ENCODE data around the gene KRT33B.

The KRT33B gene

DNA sequence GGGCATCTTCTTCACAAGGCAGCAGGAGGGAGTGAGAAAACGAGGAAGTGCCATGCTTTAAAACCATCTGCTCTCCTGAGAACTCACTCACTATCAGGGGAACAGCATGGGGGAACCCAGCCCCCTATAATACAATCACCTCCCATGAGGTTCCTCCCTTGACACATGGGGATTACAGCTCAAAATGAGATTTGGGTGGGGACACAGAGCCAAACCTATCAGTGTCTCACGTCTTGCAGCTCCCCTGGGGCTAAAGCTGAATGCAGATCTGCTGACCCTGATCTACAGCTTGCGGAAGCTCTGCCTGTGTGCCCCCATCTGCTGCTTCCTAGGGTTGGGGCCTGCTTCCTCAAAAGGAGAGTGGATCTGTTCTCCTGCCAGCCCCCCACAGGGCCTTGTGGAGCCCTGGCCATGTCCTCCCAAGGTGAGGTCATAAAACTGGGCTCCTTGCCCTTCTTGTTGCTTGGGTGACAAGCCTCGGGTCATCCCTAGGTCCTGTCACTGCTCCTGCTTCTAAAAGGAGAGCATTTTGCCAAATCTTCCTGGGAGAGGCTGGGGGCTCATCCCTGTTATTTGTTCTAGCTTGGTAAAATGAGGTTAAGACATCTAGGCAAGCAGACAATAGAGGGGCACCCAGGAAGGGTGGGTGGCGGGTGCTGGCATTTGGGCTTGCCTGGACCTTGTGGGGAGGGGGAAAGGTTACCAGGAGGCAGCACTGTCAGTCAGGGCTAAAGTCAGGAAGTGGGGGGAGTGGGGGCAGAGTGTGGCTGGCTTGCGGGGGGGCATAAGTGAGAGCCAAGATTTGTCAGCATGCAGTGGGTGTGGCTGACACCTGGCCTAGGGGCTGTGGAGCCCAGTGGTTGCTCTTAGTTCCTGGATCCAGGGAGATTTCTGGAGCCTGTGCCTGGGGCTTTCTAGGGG lies 35.0 kb downstream of the KRT33B start:
- no peak overlapping the region for H3K27ac ChIP-seq
- no peaks in the 10 kb centered on the region for H3K27me3 ChIP-seq (replicated peaks)
- H3K4me3 ChIP-seq (ENCODE audit: low read depth, low read length) = no peak overlapping the region
- in situ Hi-C loops (cut with HindIII; ENCODE audit: low pct_ligation_motif_present, low sequenced_read_pairs) = no loop called here
- DNase-seq = no peak
- TF ChIP-seq, protein P1, sequence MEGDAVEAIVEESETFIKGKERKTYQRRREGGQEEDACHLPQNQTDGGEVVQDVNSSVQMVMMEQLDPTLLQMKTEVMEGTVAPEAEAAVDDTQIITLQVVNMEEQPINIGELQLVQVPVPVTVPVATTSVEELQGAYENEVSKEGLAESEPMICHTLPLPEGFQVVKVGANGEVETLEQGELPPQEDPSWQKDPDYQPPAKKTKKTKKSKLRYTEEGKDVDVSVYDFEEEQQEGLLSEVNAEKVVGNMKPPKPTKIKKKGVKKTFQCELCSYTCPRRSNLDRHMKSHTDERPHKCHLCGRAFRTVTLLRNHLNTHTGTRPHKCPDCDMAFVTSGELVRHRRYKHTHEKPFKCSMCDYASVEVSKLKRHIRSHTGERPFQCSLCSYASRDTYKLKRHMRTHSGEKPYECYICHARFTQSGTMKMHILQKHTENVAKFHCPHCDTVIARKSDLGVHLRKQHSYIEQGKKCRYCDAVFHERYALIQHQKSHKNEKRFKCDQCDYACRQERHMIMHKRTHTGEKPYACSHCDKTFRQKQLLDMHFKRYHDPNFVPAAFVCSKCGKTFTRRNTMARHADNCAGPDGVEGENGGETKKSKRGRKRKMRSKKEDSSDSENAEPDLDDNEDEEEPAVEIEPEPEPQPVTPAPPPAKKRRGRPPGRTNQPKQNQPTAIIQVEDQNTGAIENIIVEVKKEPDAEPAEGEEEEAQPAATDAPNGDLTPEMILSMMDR (IDR thresholded peaks at IDR 0.05; ENCODE audit: low read depth, low read length, missing control alignments) = no peak
- no peaks in the 10 kb centered on the region for H3K36me3 ChIP-seq (replicated peaks)

DNA sequence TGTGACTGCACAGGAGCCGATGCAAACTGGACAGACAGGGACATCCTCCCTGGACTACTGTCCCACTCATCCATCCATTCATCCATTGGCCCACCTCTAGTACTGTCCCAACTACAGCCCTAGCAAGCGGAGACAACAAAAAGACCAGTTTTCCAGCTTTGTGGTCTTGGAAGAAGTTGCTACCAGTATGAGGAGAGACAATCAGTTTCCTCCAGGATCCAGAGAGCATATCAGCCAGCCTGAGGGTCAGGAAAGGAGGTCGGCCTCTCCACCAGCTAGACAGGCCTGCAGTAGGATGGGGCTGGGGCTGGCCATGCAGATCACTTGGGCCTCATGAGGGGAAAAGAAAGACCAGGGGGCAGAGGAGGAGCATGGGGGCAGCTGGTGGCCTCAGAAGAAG lies 35.8 kb downstream of the KRT33B start:
- no peak for DNase-seq
- in situ Hi-C loops (cut with HindIII; ENCODE audit: low pct_ligation_motif_present, low sequenced_read_pairs) = no loop called here
- Histone ChIP-seq H3K27ac (no peak overlapping the region), H3K4me3 (ENCODE audit: low read depth, low read length) (no peak overlapping the region), H3K27me3 (replicated peaks) (no peaks in the 10 kb centered on the region), H3K36me3 (replicated peaks) (no peaks in the 10 kb centered on the region)
- TF ChIP-seq, protein P1 (IDR thresholded peaks at IDR 0.05; ENCODE audit: low read depth, low read length, missing control alignments) = no peak

DNA sequence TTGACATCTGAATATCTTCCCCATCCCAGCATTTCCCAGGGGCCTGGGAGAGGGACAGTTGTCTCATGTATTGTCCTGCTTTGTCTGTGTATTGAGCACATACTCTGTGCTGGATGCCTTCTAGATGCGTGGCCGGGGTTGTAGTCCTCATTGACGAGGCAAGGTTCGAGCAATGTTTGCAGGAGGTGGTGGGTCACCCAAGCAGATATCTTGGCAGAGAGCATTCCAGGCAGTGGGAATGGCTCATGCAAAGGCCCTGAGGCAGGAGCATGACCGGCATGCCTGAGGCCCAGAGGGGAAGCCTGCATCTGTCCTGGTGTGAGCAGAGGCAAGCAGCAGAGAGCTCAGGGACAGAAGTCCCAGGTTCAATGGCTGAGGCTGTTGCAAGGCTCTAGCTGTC lies 36.5 kb downstream of the KRT33B start:
- TF ChIP-seq, protein P1 (IDR thresholded peaks at IDR 0.05; ENCODE audit: low read depth, low read length, missing control alignments) = no peak
- in situ Hi-C loops (cut with HindIII; ENCODE audit: low pct_ligation_motif_present, low sequenced_read_pairs) = no loop called here

DNA sequence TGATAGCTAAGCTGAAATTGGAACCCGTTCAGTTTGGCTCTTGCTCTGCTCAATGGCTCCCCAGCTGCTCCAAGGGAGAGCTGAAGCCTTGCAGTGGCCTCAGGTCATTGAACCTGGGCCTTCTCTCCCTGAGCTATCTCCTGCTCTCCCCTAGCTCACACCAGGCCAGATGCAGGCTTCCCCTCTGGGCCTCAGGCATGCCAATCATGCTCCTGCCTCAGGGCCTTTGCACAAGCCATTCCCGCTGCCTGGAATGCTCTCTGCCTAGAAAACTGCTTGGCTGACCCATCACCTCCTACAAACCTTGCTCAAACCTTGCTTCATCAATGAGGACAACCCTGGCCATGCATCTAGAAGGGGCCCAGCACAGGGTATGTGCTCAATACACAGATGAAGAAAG lies 37.4 kb downstream of the KRT33B start:
- H3K4me3 ChIP-seq (ENCODE audit: low read depth, low read length) = no peak overlapping the region
- DNase-seq = no peak
- in situ Hi-C loops (cut with HindIII; ENCODE audit: low pct_ligation_motif_present, low sequenced_read_pairs) = no loop called here

More for the DNA sequence above, 36.5 kb downstream of the KRT33B start:
- Histone ChIP-seq H3K27ac (no peak overlapping the region), H3K4me3 (ENCODE audit: low read depth, low read length) (no peak overlapping the region), H3K27me3 (replicated peaks) (no peaks in the 10 kb centered on the region), H3K36me3 (replicated peaks) (no peaks in the 10 kb centered on the region)
- DNase-seq = no peak

DNA sequence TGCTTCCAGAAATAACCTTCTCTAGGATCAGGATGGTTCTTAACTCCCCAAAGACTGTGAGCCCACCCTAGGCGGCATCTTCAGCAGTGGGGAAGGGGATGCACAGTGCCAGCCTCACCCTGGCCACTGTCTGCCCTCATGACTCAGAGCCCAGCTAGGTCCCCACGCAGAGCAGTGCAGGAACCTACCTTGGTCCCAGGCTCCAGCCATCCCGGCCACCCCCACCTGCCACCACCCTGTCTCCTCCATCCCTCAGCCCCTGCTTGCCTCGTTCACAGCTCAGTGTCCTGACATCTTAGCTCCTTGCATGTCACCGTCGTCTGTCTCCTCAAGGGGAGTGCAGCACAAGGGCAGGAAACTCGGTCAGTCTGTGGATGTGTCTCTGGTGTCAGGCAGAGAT lies 38.0 kb downstream of the KRT33B start:
- H3K27ac ChIP-seq = no peak overlapping the region
- H3K36me3 ChIP-seq (replicated peaks) = no peaks in the 10 kb centered on the region
- H3K4me3 ChIP-seq (ENCODE audit: low read depth, low read length) = no peak overlapping the region
- TF ChIP-seq, protein P1 (IDR thresholded peaks at IDR 0.05; ENCODE audit: low read depth, low read length, missing control alignments) = no peak
- H3K27me3 ChIP-seq (replicated peaks) = no peaks in the 10 kb centered on the region
- in situ Hi-C loops (cut with HindIII; ENCODE audit: low pct_ligation_motif_present, low sequenced_read_pairs) = no loop called here
- DNase-seq = no peak

More for the DNA sequence above, 37.4 kb downstream of the KRT33B start:
- TF ChIP-seq, protein P1 (IDR thresholded peaks at IDR 0.05; ENCODE audit: low read depth, low read length, missing control alignments) = no peak
- H3K27me3 ChIP-seq (replicated peaks) = no peaks in the 10 kb centered on the region
- H3K36me3 ChIP-seq (replicated peaks) = no peaks in the 10 kb centered on the region
- no peak overlapping the region for H3K27ac ChIP-seq

Measured in brain microvascular endothelial cell (primary cell).